Smooth muscle cell of trachea (primary cell): Measurements from ENCODE around the gene NID2. TPM values are rescaled to one million over a fixed set of nuclear protein-coding genes. Genes with fewer than 3 reads are reported as not detected.

Experiments used
- total RNA-seq: library from RNA; depleted of rRNA; stranded (reverse); fragments of >200 nt; gene quantifications from 2 replicates; pipeline ENCODE4 v1.2.1, GENCODE V29; 2014

NID2 gene
- total RNA-seq: 186 and 315 TPM in 2 replicates

GRCh38 chr14:52068615-52069306, at the start of gene NID2:
TSS of gene NID2 (minus strand) at chr14:52069059. CDS start at chr14:52068994, 65 bp downstream.

GRCh38 chr14:51989293-51990234, 79.3 kb downstream of the NID2 start, which contains the start of gene RTRAF:
TSS of gene RTRAF (plus strand) at chr14:51989546. CDS start at chr14:51989640, 94 bp downstream.

Other genes starting within 250 kb of the NID2 start
- gene GNG2, start 208.4 kb downstream of the NID2 start, total RNA-seq: 19.5 and 30.0 TPM in 2 replicates
- 93.8 and 123 TPM in 2 replicates for gene RTRAF, start 79.5 kb downstream of the NID2 start, total RNA-seq
- not detected in 2 replicates for gene PTGDR, start 198.6 kb upstream of the NID2 start, total RNA-seq
- gene PTGER2, start 245.3 kb upstream of the NID2 start, total RNA-seq: 26.3 and 34.5 TPM in 2 replicates